Sigmoid colon (tissue), 7 donors: ENCODE measurements around the gene XIRP2. TPM values are rescaled to one million over a fixed set of nuclear protein-coding genes. Genes with fewer than 3 reads are reported as not detected.

Source experiments
- DNase-seq: peaks from one replicate; pipeline ENCODE4 v3.0.0-alpha.2; 2019
- H3K27ac ChIP-seq, 4 donors: fragments of 200-600 bp; sonication (generic); one replicate each; pipeline ENCODE4 v1.5.1; 2016 to 2019; ENCODE audit warnings: mild to moderate bottlenecking in 1 of 4
- H3K27me3 ChIP-seq, 3 donors: fragments of 200-600 bp; sonication (generic); one replicate each; pipeline ENCODE4 v1.5.1; 2019; ENCODE audit warnings: mild to moderate bottlenecking in 1 of 3
- H3K36me3 ChIP-seq, 4 donors: fragments of 200-600 bp; sonication (generic); one replicate each; pipeline ENCODE4 v1.5.1; 2016 to 2019
- H3K4me1 ChIP-seq, 4 donors: fragments of 200-600 bp; sonication (generic); one replicate each; pipeline ENCODE4 v1.5.1; 2017 to 2019
- H3K4me3 ChIP-seq, 4 donors: fragments of 200-600 bp; sonication (generic); one replicate each; pipeline ENCODE4 v1.5.1; 2017 to 2019; ENCODE audit warnings: mild to moderate bottlenecking in 2 of 4, moderate library complexity in 1 of 4
- H3K9me3 ChIP-seq, 4 donors: fragments of 200-600 bp in 3 of 4; sonication (generic) in 3 of 4; one replicate each; pipeline versions ENCODE4 v1.5.1 to v1.6.1; 2013 to 2019
- CTCF ChIP-seq, 4 experiments: fragments of 450-650 bp in 3 of 4; fragments of 200-600 bp in 1 of 4; IDR thresholded peaks; one replicate each; pipeline ENCODE4 v1.5.1; 2016 to 2019; ENCODE audit warnings: antibody characterized with exemption in 4 of 4, mild to moderate bottlenecking in 3 of 4, moderate library complexity in 2 of 4
- EP300 ChIP-seq, 4 donors: sonication (generic); formaldehyde crosslinking; IDR thresholded peaks; one replicate each; pipeline ENCODE4 v1.6.1; 2017; ENCODE audit warnings: antibody characterized with exemption in 4 of 4
- POLR2A ChIP-seq, 2 donors: fragments of 450-650 bp; IDR thresholded peaks; one replicate each; pipeline ENCODE4 v1.6.1; 2016; ENCODE audit warnings: antibody characterized with exemption in 2 of 2, mild to moderate bottlenecking in 2 of 2, moderate library complexity in 2 of 2
- POLR2AphosphoS5 ChIP-seq, 4 donors: sonication (generic); formaldehyde crosslinking; IDR thresholded peaks; one replicate each; pipeline ENCODE4 v1.6.1; 2017; ENCODE audit warnings: antibody characterized with exemption in 4 of 4
- WGBS, 2 donors: extraction: QIAGEN DNeasy Blood & Tissue Kit; methylation state at CpG; one replicate each; pipeline ENCODE4 v1.1.7; 2013; 5-methylcytosine and 5-hydroxymethylcytosine counted together
- intact Hi-C: fragments of 100-400 bp; cut with DNase I; formaldehyde crosslinking; loops from one replicate; pipeline ENCODE4 v1.15.1; 2023
- polyA plus RNA-seq, 3 donors: library from polyadenylated mRNA; stranded (reverse); fragments of 200-250 nt; gene quantifications; one replicate each; pipeline ENCODE4 v1.2.3, GENCODE V29; 2013
- total RNA-seq, 4 donors: library from RNA; depleted of rRNA; stranded (reverse); fragments of >200 nt; gene quantifications; one replicate each; pipeline ENCODE4 v1.1.0, GENCODE V29; 2016
- donor health status: healthy with polysubstance abuse.
- donor health status: Bipolar disorder and iron deficiency.
- donor health status: healthy.

XIRP2 gene
- total and polyA plus RNA-seq, 7 donors = under 0.01 to 1.8 (median 0.20) TPM; not detected in 3

GRCh38 chr2:167181688-167182087 lies 293.4 kb downstream of the XIRP2 start:
- no peak overlapping the region for H3K4me3 ChIP-seq
- DNase-seq = no peak
- H3K4me1 ChIP-seq = peaks cover 0 to 5% (median 2%) of the 10 kb centered on the region in 4 donors
- no peaks in the 10 kb centered on the region for H3K36me3 ChIP-seq
- no peaks in the 10 kb centered on the region for H3K27me3 ChIP-seq
- TF ChIP-seq EP300 (IDR thresholded peaks at IDR 0.05) (no peak), CTCF (IDR thresholded peaks at IDR 0.05) (no peak), POLR2A (IDR thresholded peaks at IDR 0.05) (no peak), POLR2AphosphoS5 (IDR thresholded peaks at IDR 0.05) (no peak)
- 94 to 97% methylated on average over 4 of the region's 4 CpGs for WGBS, 2 donors
- intact Hi-C loops = no loop called here
- H3K27ac ChIP-seq = no peak overlapping the region
- H3K9me3 ChIP-seq = no peaks in the 10 kb centered on the region

GRCh38 chr2:167182403-167182802 lies 294.1 kb downstream of the XIRP2 start:
- DNase-seq = no peak
- H3K4me3 ChIP-seq = no peak overlapping the region
- TF ChIP-seq CTCF (IDR thresholded peaks at IDR 0.05) (no peak), EP300 (IDR thresholded peaks at IDR 0.05) (no peak), POLR2A (IDR thresholded peaks at IDR 0.05) (no peak), POLR2AphosphoS5 (IDR thresholded peaks at IDR 0.05) (no peak)
- WGBS, 2 donors = 82 to 85% methylated on average over 2 of the region's 2 CpGs
- no peaks in the 10 kb centered on the region for H3K36me3 ChIP-seq
- no peak overlapping the region for H3K27ac ChIP-seq
- peaks cover 0 to 12% (median 9%) of the 10 kb centered on the region in 4 donors for H3K4me1 ChIP-seq
- no peaks in the 10 kb centered on the region for H3K27me3 ChIP-seq
- H3K9me3 ChIP-seq = no peaks in the 10 kb centered on the region
- intact Hi-C loops = no loop called here

- Histone ChIP-seq H3K4me3 (no peak overlapping the region), H3K4me1 (peaks cover 0 to 28% (median 22%) of the 10 kb centered on the region in 4 donors), H3K27ac (no peak overlapping the region), H3K36me3 (no peaks in the 10 kb centered on the region), H3K9me3 (no peaks in the 10 kb centered on the region), H3K27me3 (no peaks in the 10 kb centered on the region)
- intact Hi-C loops = no loop called here
- TF ChIP-seq CTCF (IDR thresholded peaks at IDR 0.05) = no peak
- no peak for DNase-seq
- 92 to 97% methylated on average over 3 of the region's 3 CpGs for WGBS, 2 donors
Observed at GRCh38 chr2:167183931-167184330, 295.7 kb downstream of the XIRP2 start.

GRCh38 chr2:167186465-167186864 lies 298.2 kb downstream of the XIRP2 start:
- Histone ChIP-seq H3K4me3 (no peak overlapping the region), H3K27me3 (no peaks in the 10 kb centered on the region), H3K36me3 (no peaks in the 10 kb centered on the region), H3K9me3 (no peaks in the 10 kb centered on the region), H3K4me1 (peaks cover 0 to 41% (median 34%) of the 10 kb centered on the region in 4 donors), H3K27ac (no peak overlapping the region)
- TF ChIP-seq POLR2A (IDR thresholded peaks at IDR 0.05) (no peak), POLR2AphosphoS5 (IDR thresholded peaks at IDR 0.05) (no peak), EP300 (IDR thresholded peaks at IDR 0.05) (no peak), CTCF (IDR thresholded peaks at IDR 0.05) (no peak)
- 53 to 77% methylated on average over 2 of the region's 2 CpGs for WGBS, 2 donors
- intact Hi-C loops = no loop called here
- DNase-seq = no peak

GRCh38 chr2:167187049-167187727 lies 298.9 kb downstream of the XIRP2 start:
- no peaks in the 10 kb centered on the region for H3K36me3 ChIP-seq
- H3K9me3 ChIP-seq = no peaks in the 10 kb centered on the region
- WGBS, 2 donors = 73 to 79% methylated on average over 6 of the region's 6 CpGs
- peak overlapping the region in 2 of 4 donors; percentile 27 to 63 for H3K27ac ChIP-seq
- H3K27me3 ChIP-seq = no peaks in the 10 kb centered on the region
- H3K4me3 ChIP-seq = no peak overlapping the region
- TF ChIP-seq EP300 (IDR thresholded peaks at IDR 0.05) (no peak), CTCF (IDR thresholded peaks at IDR 0.05) (no peak), POLR2A (IDR thresholded peaks at IDR 0.05) (no peak), POLR2AphosphoS5 (IDR thresholded peaks at IDR 0.05) (no peak)
- DNase-seq = no peak
- intact Hi-C loops = no loop called here
- H3K4me1 ChIP-seq = peaks cover 0 to 41% (median 34%) of the 10 kb centered on the region in 4 donors
